ENCODE measurements around the gene NXN. TPM values are rescaled to one million over a fixed set of nuclear protein-coding genes. Genes with fewer than 3 reads are reported as not detected.

Gene NXN
- total RNA-seq, 2 donors from 2014 or later = 24.4 TPM

- no peak for ATAC-seq
- Histone ChIP-seq H3K4me1 (no peaks in the 10 kb centered on the region), H3K27me3 (no peaks in the 10 kb centered on the region), H3K36me3 (replicated peaks in 1 of 2; ENCODE audit: insufficient read depth in 1 of 2, low read depth in 2 of 2) (no peaks in the 10 kb centered on the region), H3K4me3 (no peak overlapping the region), H3K9me3 (no peaks in the 10 kb centered on the region), H3K27ac (no peak overlapping the region)
- DNase-seq = no peak
- 87 to 95% methylated on average over 5 to 27 of the region's 27 CpGs for WGBS, 2 donors
- intact Hi-C loops (cut with DNase I) = no loop called here
- TF ChIP-seq CTCF (IDR thresholded peaks at IDR 0.05) = no peak
- TF ChIP-seq POLR2A (IDR thresholded peaks at IDR 0.05) = no peak
Observed at GRCh38 chr17:1024076-1024475, 44.5 kb upstream of the NXN start.

GRCh38 chr17:1022278-1023024, 42.9 kb upstream of the NXN start:
- ATAC-seq = no peak
- 79 to 87% methylated on average over 18 to 22 of the region's 32 CpGs for whole genome bisulfite sequencing, 2 donors
- intact Hi-C loops (cut with DNase I) = no loop called here
- Histone ChIP-seq H3K4me1 (no peaks in the 10 kb centered on the region), H3K4me3 (no peak overlapping the region), H3K36me3 (replicated peaks in 1 of 2; ENCODE audit: insufficient read depth in 1 of 2, low read depth in 2 of 2) (no peaks in the 10 kb centered on the region), H3K9me3 (no peaks in the 10 kb centered on the region), H3K27ac (no peak overlapping the region), H3K27me3 (no peaks in the 10 kb centered on the region)
- no peak for DNase-seq
- TF ChIP-seq CTCF (IDR thresholded peaks at IDR 0.05) (no peak), POLR2A (IDR thresholded peaks at IDR 0.05) (no peak)

- H3K36me3 ChIP-seq (replicated peaks in 1 of 2; ENCODE audit: insufficient read depth in 1 of 2, low read depth in 2 of 2) = no peaks in the 10 kb centered on the region
- intact Hi-C loops (cut with DNase I) = no loop called here
- no peaks in the 10 kb centered on the region for H3K9me3 ChIP-seq
- no peak overlapping the region for H3K4me3 ChIP-seq
- H3K4me1 ChIP-seq = no peaks in the 10 kb centered on the region
- H3K27ac ChIP-seq = no peak overlapping the region
- DNase-seq (no peak), ATAC-seq (no peak)
- no peak for TF ChIP-seq POLR2A (IDR thresholded peaks at IDR 0.05)
- TF ChIP-seq CTCF (IDR thresholded peaks at IDR 0.05) = no peak
- WGBS, 2 donors = 83 to 89% methylated on average over 14 to 17 of the region's 17 CpGs
- no peaks in the 10 kb centered on the region for H3K27me3 ChIP-seq
Observed at GRCh38 chr17:1021147-1021546, 41.6 kb upstream of the NXN start.

GRCh38 chr17:1019451-1019850, 39.9 kb upstream of the NXN start:
- Histone ChIP-seq H3K4me3 (no peak overlapping the region), H3K27ac (peak overlapping the region in 2 of 4 donors; percentile 13 to 17), H3K9me3 (no peaks in the 10 kb centered on the region), H3K4me1 (no peaks in the 10 kb centered on the region), H3K27me3 (no peaks in the 10 kb centered on the region), H3K36me3 (replicated peaks in 1 of 2; ENCODE audit: insufficient read depth in 1 of 2, low read depth in 2 of 2) (no peaks in the 10 kb centered on the region)
- intact Hi-C loops (cut with DNase I) = no loop called here
- DNase-seq (no peak), ATAC-seq (peak; percentile 21)
- TF ChIP-seq POLR2A (IDR thresholded peaks at IDR 0.05) (no peak), CTCF (IDR thresholded peaks at IDR 0.05) (no peak)
- 46 to 53% methylated on average over 9 to 10 of the region's 10 CpGs for WGBS, 2 donors

- ATAC-seq (no peak), DNase-seq (no peak)
- Histone ChIP-seq H3K36me3 (replicated peaks in 1 of 2; ENCODE audit: insufficient read depth in 1 of 2, low read depth in 2 of 2) (no peaks in the 10 kb centered on the region), H3K27ac (no peak overlapping the region), H3K9me3 (no peaks in the 10 kb centered on the region), H3K27me3 (no peaks in the 10 kb centered on the region), H3K4me3 (no peak overlapping the region), H3K4me1 (no peaks in the 10 kb centered on the region)
- WGBS, 2 donors = 82 to 91% methylated on average over 11 of the region's 11 CpGs
- TF ChIP-seq CTCF (IDR thresholded peaks at IDR 0.05) (no peak), POLR2A (IDR thresholded peaks at IDR 0.05) (no peak)
- intact Hi-C loops (cut with DNase I) = no loop called here
Observed at GRCh38 chr17:1018547-1018946, 39.0 kb upstream of the NXN start.
